ENCODE results near the gene SDK1. TPM values are rescaled to one million over a fixed set of nuclear protein-coding genes. Genes with fewer than 3 reads are reported as not detected.

SDK1 gene
- total RNA-seq, 4 donors from 2014 or later: 2.0 to 9.3 (median 3.8) TPM

- intact Hi-C loops (cut with DNase I): no loop called here
- Histone ChIP-seq H3K9me3 (no peaks in the 10 kb centered on the region), H3K27me3 (no peaks in the 10 kb centered on the region), H3K4me1 (no peaks in the 10 kb centered on the region), H3K27ac (no peak overlapping the region), H3K4me3 (no peak overlapping the region), H3K36me3 (no peaks in the 10 kb centered on the region)
- WGBS, 2 donors: 68 to 71% methylated on average over 13 of the region's 13 CpGs
- DNase-seq: no peak
- TF ChIP-seq CTCF (IDR thresholded peaks at IDR 0.05) (peak in 5 of 6 experiments; percentile 13 to 47 (median 19)), POLR2A (IDR thresholded peaks at IDR 0.05) (no peak)
These were observed 181.3 kb downstream of the SDK1 start for GRCh38 chr7:3482147-3482921.

DNA sequence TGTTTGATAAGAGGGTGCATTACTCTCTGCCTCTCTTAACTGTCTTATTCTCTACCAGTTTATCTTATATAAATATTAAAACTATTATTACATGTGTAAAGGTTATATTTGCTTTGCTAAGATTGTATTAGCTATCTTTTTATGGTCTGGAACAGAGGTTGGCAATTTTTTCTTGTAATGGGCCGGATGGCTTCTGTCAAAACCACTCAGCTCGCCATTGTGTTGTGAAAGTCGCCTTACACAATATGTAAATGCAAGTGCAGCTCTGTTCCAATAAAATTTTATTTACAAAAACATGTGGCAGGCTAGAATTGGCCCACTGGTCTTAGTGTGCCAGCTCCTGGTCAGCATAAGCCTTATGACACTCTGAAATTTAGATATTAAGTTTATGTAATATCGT lies 185.8 kb downstream of the SDK1 start:
- Histone ChIP-seq H3K27ac (no peak overlapping the region), H3K4me3 (no peak overlapping the region), H3K36me3 (no peaks in the 10 kb centered on the region), H3K4me1 (no peaks in the 10 kb centered on the region), H3K9me3 (no peaks in the 10 kb centered on the region), H3K27me3 (no peaks in the 10 kb centered on the region)
- DNase-seq: no peak
- intact Hi-C loops (cut with DNase I): no loop called here
- TF ChIP-seq POLR2A (IDR thresholded peaks at IDR 0.05): no peak
- no peak for TF ChIP-seq CTCF (IDR thresholded peaks at IDR 0.05)
- 65 to 92% methylated on average over 4 of the region's 4 CpGs for WGBS, 2 donors

DNA sequence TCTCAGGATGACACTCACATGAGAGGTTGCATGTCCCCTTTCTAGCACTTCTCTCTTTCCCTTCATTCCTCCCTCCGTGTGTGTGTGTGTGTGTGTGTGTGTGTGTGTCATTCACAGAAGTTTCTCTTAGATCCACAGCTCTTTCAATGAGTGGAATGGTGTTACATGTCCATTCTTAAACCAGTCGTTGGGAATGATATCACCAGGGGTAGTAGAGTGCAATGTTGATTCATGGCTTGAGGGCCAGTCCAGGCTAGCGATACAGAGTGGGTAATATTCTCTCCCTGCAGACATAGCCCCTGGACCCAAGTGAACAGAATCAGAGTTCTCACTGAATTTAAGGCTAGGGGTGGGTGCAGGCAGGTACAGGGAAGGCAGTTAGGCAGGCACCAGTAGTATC lies 187.8 kb downstream of the SDK1 start:
- no peaks in the 10 kb centered on the region for H3K27me3 ChIP-seq
- H3K4me1 ChIP-seq: no peaks in the 10 kb centered on the region
- no peak for DNase-seq
- intact Hi-C loops (cut with DNase I): no loop called here
- no peaks in the 10 kb centered on the region for H3K36me3 ChIP-seq
- no peak overlapping the region for H3K4me3 ChIP-seq
- no peak overlapping the region for H3K27ac ChIP-seq
- no peak for TF ChIP-seq POLR2A (IDR thresholded peaks at IDR 0.05)
- no peak for TF ChIP-seq CTCF (IDR thresholded peaks at IDR 0.05)
- no peaks in the 10 kb centered on the region for H3K9me3 ChIP-seq
- WGBS, 2 donors: 47 to 65% methylated on average over 3 of the region's 3 CpGs

- no peaks in the 10 kb centered on the region for H3K27me3 ChIP-seq
- no peaks in the 10 kb centered on the region for H3K4me1 ChIP-seq
- H3K27ac ChIP-seq: no peak overlapping the region
- intact Hi-C loops (cut with DNase I): no loop called here
- no peaks in the 10 kb centered on the region for H3K9me3 ChIP-seq
- no peak for DNase-seq
- TF ChIP-seq CTCF (IDR thresholded peaks at IDR 0.05): no peak
- no peak for TF ChIP-seq POLR2A (IDR thresholded peaks at IDR 0.05)
- H3K36me3 ChIP-seq: no peaks in the 10 kb centered on the region
- no peak overlapping the region for H3K4me3 ChIP-seq
These were observed 192.4 kb downstream of the SDK1 start for GRCh38 chr7:3493499-3493898.

- H3K9me3 ChIP-seq: peaks cover 0 to 5% (median 3%) of the 10 kb centered on the region in 3 donors
- no peaks in the 10 kb centered on the region for H3K27me3 ChIP-seq
- H3K4me1 ChIP-seq: no peaks in the 10 kb centered on the region
- H3K36me3 ChIP-seq: no peaks in the 10 kb centered on the region
- intact Hi-C loops (cut with DNase I): no loop called here
- DNase-seq: no peak
- 87 to 92% methylated on average over 3 to 6 of the region's 6 CpGs for WGBS, 2 donors
- no peak overlapping the region for H3K4me3 ChIP-seq
- TF ChIP-seq POLR2A (IDR thresholded peaks at IDR 0.05) (no peak), CTCF (IDR thresholded peaks at IDR 0.05) (no peak)
- H3K27ac ChIP-seq: no peak overlapping the region
These were observed 193.9 kb downstream of the SDK1 start for GRCh38 chr7:3494947-3495346.
